GM23338 (cell line): ENCODE data around the gene ARID1B. TPM values are rescaled to one million over a fixed set of nuclear protein-coding genes. Genes with fewer than 3 reads are reported as not detected.

Experiments used
- ATAC-seq: fragments of 200-7000 bp; cut with Tn5 transposase; 3 replicates; pipeline ENCODE4 v1.9.1; 2020
- DNase-seq: peaks from one replicate; pipeline ENCODE4 v3.0.0-alpha.2; 2015; ENCODE audit warnings: low spot score
- H2AFZ ChIP-seq: fragments of 200-600 bp; sonication (generic); 2 replicates; pipeline ENCODE4 v1.8.0; 2016; ENCODE audit warnings: antibody characterized with exemption, mild to moderate bottlenecking, moderate library complexity
- H3F3A ChIP-seq: fragments of 200-600 bp; sonication (generic); replicated peaks from 2 replicates; pipeline ENCODE4 v1.8.0; 2017; ENCODE audit warnings: antibody characterized with exemption, mixed run types, low read depth
- H3K27ac ChIP-seq: fragments of 200-600 bp; sonication (generic); 2 replicates; pipeline ENCODE4 v1.6.1; 2016; ENCODE audit warnings: low read depth
- H3K27me3 ChIP-seq: fragments of 200-600 bp; sonication (generic); 2 replicates; pipeline ENCODE4 v1.8.0; 2016; ENCODE audit warnings: mild to moderate bottlenecking, mixed run types, moderate library complexity; ENCODE audit not compliant: insufficient read depth
- H3K36me3 ChIP-seq: fragments of 200-600 bp; sonication (generic); 2 replicates; pipeline ENCODE4 v1.8.0; 2016; ENCODE audit warnings: mild to moderate bottlenecking; ENCODE audit not compliant: insufficient read depth
- H3K4me1 ChIP-seq: fragments of 200-600 bp; sonication (generic); 2 replicates; pipeline ENCODE4 v1.8.0; 2016; ENCODE audit warnings: mild to moderate bottlenecking, moderate library complexity; ENCODE audit not compliant: insufficient read depth
- H3K4me2 ChIP-seq: fragments of 200-600 bp; sonication (generic); 2 replicates; pipeline ENCODE4 v1.7.1; 2017; ENCODE audit warnings: mixed run types
- H3K4me3 ChIP-seq: fragments of 200-600 bp; sonication (generic); 2 replicates; pipeline ENCODE4 v1.6.1; 2016; ENCODE audit warnings: mixed run types
- H3K79me2 ChIP-seq: fragments of 200-600 bp; sonication (generic); replicated peaks from 2 replicates; pipeline ENCODE4 v1.8.0; 2017; ENCODE audit warnings: mild to moderate bottlenecking; ENCODE audit not compliant: insufficient read depth
- H3K9me2 ChIP-seq: fragments of 200-600 bp; sonication (generic); 2 replicates; pipeline ENCODE4 v1.8.0; 2017; ENCODE audit not compliant: insufficient read depth
- H4K20me1 ChIP-seq: fragments of 200-600 bp; sonication (generic); replicated peaks from 2 replicates; pipeline ENCODE4 v1.8.0; 2017; ENCODE audit warnings: mild to moderate bottlenecking; ENCODE audit not compliant: insufficient read depth
- H3K27ac Mint-ChIP-seq: 2 replicates; pipeline ENCODE4 v1.8.0; 2020; ENCODE audit warnings: inconsistent platforms, mild to moderate bottlenecking, moderate library complexity, mixed read lengths
- H3K27me3 Mint-ChIP-seq: 3 replicates; pipeline ENCODE4 v1.8.0; 2022; ENCODE audit warnings: low read depth, mild to moderate bottlenecking, moderate library complexity, mixed read lengths, inconsistent platforms; ENCODE audit not compliant: insufficient read depth, poor library complexity
- H3K36me3 Mint-ChIP-seq: 3 replicates; pipeline ENCODE4 v1.8.0; 2021; ENCODE audit warnings: low read depth, mild to moderate bottlenecking, inconsistent platforms, moderate library complexity, mixed read lengths
- H3K4me1 Mint-ChIP-seq: 3 replicates; pipeline ENCODE4 v1.8.0; 2020; ENCODE audit warnings: mild to moderate bottlenecking, inconsistent platforms, mixed read lengths
- H3K4me3 Mint-ChIP-seq: 3 replicates; pipeline ENCODE4 v1.8.0; 2021; ENCODE audit warnings: moderate library complexity, mild to moderate bottlenecking, inconsistent platforms, mixed read lengths
- H3K9me3 Mint-ChIP-seq: 3 replicates; pipeline ENCODE4 v1.8.0; 2020; ENCODE audit warnings: moderate library complexity, mild to moderate bottlenecking, inconsistent platforms, mixed read lengths
- EZH2phosphoT487 ChIP-seq: fragments of 200-600 bp; sonication (generic); IDR thresholded peaks from one replicate; pipeline ENCODE4 v1.8.1; 2018; ENCODE audit warnings: antibody characterized with exemption; ENCODE audit not compliant: unreplicated experiment
- POLR2AphosphoS5 ChIP-seq: IDR thresholded peaks from 2 replicates; pipeline ENCODE4 v1.6.1; 2016; ENCODE audit warnings: antibody characterized with exemption, low read depth
- STAT1 ChIP-seq: IDR thresholded peaks from one replicate; pipeline ENCODE4 v1.6.1; 2016; ENCODE audit warnings: antibody characterized with exemption; ENCODE audit not compliant: unreplicated experiment
- ZNF331 ChIP-seq: fragments of 250-450 bp; sonication (Bioruptor Pico); IDR thresholded peaks from 2 replicates; pipeline ENCODE4 v1.5.0; 2020; ENCODE audit warnings: low read depth, mild to moderate bottlenecking, moderate library complexity
- polyA plus RNA-seq: library from polyadenylated mRNA; unstranded; fragments of >200 nt; fragmentation: Nextera tagmentation; extraction: Ambion mirVana; gene quantifications from 2 replicates; pipeline ENCODE4 v1.2.1, GENCODE V29; 2016
- total RNA-seq: library from RNA; depleted of rRNA; stranded (reverse); fragments of >200 nt; shearing (Covaris generic); gene quantifications from 2 replicates; pipeline ENCODE4 v1.2.3, GENCODE V29; 2014
- TF ChIP-seq, protein P1 (sequence below): fragments of 250-450 bp; sonication (Bioruptor Pico); IDR thresholded peaks from 2 replicates; pipeline ENCODE4 v1.5.0; 2020; ENCODE audit warnings: mild to moderate bottlenecking, moderate library complexity
- TF ChIP-seq, protein P2 (sequence below): IDR thresholded peaks from 2 replicates; pipeline ENCODE4 v1.6.1; 2016; ENCODE audit warnings: antibody characterized with exemption

ARID1B gene
- total and polyA plus RNA-seq, 2 experiments from 2014 or later = 59.3 to 72.2 TPM

DNA sequence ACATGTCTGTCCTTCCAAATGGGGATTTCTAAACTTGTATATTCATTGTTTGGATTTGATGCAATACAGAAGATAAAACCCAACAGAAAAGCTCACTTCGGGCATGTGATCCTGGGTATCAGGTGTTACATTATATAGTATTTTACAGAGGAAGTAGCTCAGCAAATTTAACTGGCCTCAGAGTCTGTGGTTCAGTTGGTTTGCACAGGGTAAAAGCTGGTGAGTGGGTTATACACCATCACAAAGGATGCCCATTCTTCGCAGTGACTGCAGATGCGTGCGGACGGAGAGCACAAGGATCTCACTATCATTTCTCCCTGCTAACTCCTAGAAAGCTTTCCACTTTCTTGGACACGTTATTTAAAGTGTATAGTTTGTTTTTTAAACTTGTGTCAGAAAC, 309.5 kb downstream of the ARID1B start:
- Histone ChIP-seq H3K27me3 (no peaks in the 10 kb centered on the region), H2AFZ (no peak overlapping the region), H3K4me1 (peaks cover 26% of the 10 kb centered on the region), H3K9me2 (no peaks in the 10 kb centered on the region), H3F3A (no peaks in the 10 kb centered on the region), H3K27ac (no peak overlapping the region), H3K79me2 (peaks cover 17% of the 10 kb centered on the region; the same call in 1 of the 2 replicates), H3K36me3 (no peaks in the 10 kb centered on the region), H3K4me2 (no peak overlapping the region), H4K20me1 (no peaks in the 10 kb centered on the region), H3K4me3 (no peak overlapping the region)
- no peak for TF ChIP-seq STAT1
- TF ChIP-seq, protein P1, sequence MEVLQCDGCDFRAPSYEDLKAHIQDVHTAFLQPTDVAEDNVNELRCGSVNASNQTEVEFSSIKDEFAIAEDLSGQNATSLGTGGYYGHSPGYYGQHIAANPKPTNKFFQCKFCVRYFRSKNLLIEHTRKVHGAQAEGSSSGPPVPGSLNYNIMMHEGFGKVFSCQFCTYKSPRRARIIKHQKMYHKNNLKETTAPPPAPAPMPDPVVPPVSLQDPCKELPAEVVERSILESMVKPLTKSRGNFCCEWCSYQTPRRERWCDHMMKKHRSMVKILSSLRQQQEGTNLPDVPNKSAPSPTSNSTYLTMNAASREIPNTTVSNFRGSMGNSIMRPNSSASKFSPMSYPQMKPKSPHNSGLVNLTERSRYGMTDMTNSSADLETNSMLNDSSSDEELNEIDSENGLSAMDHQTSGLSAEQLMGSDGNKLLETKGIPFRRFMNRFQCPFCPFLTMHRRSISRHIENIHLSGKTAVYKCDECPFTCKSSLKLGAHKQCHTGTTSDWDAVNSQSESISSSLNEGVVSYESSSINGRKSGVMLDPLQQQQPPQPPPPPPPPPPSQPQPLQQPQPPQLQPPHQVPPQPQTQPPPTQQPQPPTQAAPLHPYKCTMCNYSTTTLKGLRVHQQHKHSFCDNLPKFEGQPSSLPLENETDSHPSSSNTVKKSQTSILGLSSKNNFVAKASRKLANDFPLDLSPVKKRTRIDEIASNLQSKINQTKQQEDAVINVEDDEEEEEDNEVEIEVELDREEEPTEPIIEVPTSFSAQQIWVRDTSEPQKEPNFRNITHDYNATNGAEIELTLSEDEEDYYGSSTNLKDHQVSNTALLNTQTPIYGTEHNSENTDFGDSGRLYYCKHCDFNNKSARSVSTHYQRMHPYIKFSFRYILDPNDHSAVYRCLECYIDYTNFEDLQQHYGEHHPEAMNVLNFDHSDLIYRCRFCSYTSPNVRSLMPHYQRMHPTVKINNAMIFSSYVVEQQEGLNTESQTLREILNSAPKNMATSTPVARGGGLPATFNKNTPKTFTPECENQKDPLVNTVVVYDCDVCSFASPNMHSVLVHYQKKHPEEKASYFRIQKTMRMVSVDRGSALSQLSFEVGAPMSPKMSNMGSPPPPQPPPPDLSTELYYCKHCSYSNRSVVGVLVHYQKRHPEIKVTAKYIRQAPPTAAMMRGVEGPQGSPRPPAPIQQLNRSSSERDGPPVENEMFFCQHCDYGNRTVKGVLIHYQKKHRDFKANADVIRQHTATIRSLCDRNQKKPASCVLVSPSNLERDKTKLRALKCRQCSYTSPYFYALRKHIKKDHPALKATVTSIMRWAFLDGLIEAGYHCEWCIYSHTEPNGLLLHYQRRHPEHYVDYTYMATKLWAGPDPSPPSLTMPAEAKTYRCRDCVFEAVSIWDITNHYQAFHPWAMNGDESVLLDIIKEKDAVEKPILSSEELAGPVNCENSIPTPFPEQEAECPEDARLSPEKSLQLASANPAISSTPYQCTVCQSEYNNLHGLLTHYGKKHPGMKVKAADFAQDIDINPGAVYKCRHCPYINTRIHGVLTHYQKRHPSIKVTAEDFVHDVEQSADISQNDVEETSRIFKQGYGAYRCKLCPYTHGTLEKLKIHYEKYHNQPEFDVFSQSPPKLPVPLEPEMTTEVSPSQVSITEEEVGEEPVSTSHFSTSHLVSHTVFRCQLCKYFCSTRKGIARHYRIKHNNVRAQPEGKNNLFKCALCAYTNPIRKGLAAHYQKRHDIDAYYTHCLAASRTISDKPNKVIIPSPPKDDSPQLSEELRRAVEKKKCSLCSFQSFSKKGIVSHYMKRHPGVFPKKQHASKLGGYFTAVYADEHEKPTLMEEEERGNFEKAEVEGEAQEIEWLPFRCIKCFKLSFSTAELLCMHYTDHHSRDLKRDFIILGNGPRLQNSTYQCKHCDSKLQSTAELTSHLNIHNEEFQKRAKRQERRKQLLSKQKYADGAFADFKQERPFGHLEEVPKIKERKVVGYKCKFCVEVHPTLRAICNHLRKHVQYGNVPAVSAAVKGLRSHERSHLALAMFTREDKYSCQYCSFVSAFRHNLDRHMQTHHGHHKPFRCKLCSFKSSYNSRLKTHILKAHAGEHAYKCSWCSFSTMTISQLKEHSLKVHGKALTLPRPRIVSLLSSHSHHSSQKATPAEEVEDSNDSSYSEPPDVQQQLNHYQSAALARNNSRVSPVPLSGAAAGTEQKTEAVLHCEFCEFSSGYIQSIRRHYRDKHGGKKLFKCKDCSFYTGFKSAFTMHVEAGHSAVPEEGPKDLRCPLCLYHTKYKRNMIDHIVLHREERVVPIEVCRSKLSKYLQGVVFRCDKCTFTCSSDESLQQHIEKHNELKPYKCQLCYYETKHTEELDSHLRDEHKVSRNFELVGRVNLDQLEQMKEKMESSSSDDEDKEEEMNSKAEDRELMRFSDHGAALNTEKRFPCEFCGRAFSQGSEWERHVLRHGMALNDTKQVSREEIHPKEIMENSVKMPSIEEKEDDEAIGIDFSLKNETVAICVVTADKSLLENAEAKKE (CRISPR knock-in tag) = no peak
- TF ChIP-seq, protein P2, sequence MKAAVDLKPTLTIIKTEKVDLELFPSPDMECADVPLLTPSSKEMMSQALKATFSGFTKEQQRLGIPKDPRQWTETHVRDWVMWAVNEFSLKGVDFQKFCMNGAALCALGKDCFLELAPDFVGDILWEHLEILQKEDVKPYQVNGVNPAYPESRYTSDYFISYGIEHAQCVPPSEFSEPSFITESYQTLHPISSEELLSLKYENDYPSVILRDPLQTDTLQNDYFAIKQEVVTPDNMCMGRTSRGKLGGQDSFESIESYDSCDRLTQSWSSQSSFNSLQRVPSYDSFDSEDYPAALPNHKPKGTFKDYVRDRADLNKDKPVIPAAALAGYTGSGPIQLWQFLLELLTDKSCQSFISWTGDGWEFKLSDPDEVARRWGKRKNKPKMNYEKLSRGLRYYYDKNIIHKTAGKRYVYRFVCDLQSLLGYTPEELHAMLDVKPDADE = no peak
- no peak for TF ChIP-seq POLR2AphosphoS5
- no peak for TF ChIP-seq ZNF331 (CRISPR knock-in tag)
- TF ChIP-seq EZH2phosphoT487 = no peak
- DNase-seq = no peak
- Mint-ChIP-seq H3K4me3 (no peak overlapping the region), H3K36me3 (peaks cover 5% of the 10 kb centered on the region; the same call in 2 of the 3 replicates), H3K27ac (no peak overlapping the region), H3K9me3 (no peaks in the 10 kb centered on the region), H3K4me1 (peaks cover 60% of the 10 kb centered on the region), H3K27me3 (peaks cover 8% of the 10 kb centered on the region)
- ATAC-seq = no peak
